HG03575 (cell line): Measurements from ENCODE around the gene HERC6.
"Not testable (repeated sequence)": the region's sequence is repeated elsewhere in the genome, so short reads cannot be mapped to it uniquely, and the experiment has no call there.

ENCODE experiments used
- ATAC-seq: cut with Tn5 transposase; IDR thresholded peaks from one replicate; pipeline ENCODE4 v1.9.1; 2021; ENCODE audit not compliant: unreplicated experiment, insufficient number of reproducible peaks, low FRiP score; ENCODE audit errors: extremely low read depth

Gene HERC6

GRCh38 chr4:88381123-88381522, 2.5 kb downstream of the HERC6 start:
- no peak for ATAC-seq

DNA sequence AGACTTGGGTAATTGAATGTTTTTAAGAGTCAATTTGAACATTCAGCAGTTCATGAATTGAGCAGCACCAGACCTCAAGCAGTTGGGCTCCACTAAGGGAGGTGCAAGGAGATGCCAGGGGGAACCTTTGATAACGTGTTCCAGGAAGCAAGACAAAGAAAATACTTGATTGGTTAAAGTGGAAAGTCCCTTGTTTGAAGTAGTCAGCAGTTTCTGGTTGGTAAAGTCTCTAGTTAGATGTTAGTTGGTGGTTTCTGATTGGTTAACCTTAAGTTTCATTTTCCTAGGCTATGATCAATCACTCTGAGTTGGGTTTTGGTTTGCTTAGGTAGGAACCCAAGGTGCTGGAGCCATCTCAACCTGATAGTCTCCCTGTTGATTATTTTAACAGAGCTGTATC, 4.0 kb downstream of the HERC6 start:
- no peak for ATAC-seq

- ATAC-seq, result no peak
Observed at GRCh38 chr4:88390128-88390527, 11.5 kb downstream of the HERC6 start.

DNA sequence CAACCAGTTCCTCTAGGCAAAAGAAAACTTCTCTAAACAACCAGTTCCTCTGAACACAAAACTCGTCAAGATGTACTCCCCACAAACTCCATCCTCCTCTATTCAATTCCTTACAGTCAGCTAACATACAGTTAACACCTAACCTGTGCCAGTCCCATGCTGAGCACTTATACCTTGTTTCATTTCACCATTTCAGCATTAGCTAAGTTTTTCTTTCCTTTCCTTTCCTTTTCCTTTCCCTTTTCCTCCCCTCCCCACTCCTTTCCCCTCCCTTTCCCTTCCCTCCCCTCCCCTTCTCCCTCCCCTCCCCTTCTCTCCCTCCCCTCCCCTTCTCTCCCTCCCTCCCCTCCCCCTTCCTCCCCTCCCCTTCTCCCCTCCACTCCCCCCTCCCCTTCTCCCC, 13.1 kb downstream of the HERC6 start:
- ATAC-seq, result no peak

GRCh38 chr4:88396681-88397080, 18.0 kb downstream of the HERC6 start:
- no peak for ATAC-seq

DNA sequence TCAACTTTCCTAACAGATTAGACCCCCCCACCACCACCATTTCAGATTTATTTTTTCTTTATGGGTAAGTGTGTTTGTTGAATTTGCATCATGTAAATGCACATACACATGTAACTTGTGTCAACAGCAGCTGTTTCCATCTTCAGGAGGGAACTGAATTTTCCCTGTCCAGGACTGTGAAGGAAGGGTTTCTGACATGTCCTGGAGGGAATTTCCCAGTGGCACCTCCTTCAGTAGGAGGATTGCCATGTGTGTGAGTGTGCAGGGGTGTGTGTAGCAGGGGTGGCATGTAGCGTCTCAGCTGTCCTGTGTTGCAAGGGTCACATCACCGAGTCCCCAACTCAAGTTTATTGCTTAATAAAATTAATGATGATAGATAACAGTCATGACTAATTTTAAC, 19.7 kb downstream of the HERC6 start:
- no peak for ATAC-seq

- no peak for ATAC-seq
Observed at GRCh38 chr4:88409206-88409605, 30.6 kb downstream of the HERC6 start.

DNA sequence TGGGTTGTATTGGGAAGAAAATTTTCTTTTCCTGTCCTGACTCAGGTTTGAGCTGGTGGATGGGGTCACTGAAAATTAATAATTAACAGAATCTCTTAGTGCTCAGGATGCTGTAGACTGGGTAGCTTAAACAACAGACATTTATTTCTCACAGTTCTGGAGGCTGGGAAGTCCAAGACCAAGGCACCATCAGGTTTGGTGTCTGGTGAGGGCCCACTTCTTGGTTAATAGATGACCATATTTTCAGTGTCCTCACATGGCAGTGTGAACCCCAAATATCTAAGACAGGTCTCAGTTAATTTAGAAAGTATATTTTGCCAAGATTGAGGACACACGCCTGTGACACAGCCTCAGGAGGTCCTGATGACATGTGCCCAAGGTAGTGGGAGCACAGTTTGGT, 31.1 kb downstream of the HERC6 start:
- no peak for ATAC-seq

- ATAC-seq, result no peak
Observed at GRCh38 chr4:88411491-88412096, 32.9 kb downstream of the HERC6 start.

DNA sequence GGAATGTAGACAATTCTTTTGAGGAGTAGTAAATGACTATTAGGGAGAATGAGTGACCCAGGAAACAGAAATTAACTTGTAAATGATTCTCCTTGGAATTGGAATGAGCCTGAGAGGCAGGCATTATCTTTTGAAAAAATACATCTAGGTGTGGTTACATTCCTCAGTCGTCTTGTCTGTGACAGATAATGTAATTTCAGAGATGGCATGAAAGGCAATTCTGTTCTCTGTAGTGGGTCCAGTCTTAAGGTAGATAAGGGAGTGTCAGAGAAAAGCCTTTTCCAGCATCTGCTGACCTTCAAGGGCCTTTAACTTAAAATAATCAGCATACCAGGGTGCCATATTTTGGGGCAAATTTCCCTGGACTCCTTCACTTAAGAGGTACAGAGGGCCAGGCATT, 35.1 kb downstream of the HERC6 start:
- no peak for ATAC-seq

DNA sequence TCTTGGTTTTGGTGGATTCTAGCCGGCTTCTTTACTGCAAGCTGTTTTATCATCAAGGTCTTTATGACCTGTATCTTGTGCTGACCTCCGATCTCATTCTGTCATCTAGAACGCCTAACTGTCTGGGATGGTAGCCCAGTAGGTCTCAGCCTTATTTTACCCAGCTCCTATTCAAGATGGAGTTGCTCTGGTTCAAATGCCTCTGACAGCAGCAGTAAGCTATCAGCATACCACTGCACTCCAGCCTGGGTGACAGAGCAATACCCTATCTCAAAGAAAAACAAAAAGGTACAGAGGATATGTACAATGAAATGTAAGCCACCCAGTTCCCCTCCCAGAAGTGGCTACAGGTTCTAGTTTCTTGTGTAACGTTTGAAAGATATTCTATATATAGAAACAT, 36.1 kb downstream of the HERC6 start:
- no peak for ATAC-seq

DNA sequence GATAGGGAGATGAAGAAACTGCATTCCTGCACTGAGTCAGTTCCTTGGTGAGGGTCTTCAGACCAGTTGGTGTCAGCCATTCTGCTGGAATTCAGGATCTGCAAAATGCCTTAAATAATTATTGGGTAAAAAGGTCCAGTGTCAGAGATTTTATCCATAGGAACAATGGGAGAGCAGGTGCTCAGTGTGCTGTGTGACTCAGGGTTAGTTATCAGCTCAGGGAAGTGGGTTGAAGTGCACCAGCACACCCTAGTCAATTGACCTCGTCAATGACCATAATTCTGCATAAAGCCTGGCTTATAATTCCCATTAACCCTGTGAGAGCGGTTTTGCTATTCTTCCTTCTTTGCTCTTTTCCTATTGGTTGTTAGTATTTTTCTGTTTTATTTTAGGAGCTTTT, 37.3 kb downstream of the HERC6 start:
- ATAC-seq, result no peak

DNA sequence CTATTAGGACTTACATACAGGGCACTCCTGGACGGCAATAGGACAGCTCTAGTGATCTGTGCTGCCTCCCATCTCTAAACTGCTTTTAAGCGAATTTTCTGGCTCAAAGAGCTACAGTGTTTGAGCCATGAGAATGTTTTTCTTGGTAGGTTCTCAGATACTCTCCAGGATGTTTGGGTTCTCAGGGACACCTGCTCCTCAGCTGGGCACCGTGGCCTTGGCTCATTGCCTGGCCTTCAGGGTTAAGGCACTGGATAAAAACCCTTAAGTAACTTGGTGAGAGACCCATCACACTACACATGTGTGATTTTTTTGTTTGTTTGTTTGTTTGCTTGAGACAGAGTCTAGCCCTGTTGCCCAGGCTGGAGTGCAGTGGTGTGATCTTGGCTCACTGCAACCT, 39.8 kb downstream of the HERC6 start:
- ATAC-seq, result no peak

DNA sequence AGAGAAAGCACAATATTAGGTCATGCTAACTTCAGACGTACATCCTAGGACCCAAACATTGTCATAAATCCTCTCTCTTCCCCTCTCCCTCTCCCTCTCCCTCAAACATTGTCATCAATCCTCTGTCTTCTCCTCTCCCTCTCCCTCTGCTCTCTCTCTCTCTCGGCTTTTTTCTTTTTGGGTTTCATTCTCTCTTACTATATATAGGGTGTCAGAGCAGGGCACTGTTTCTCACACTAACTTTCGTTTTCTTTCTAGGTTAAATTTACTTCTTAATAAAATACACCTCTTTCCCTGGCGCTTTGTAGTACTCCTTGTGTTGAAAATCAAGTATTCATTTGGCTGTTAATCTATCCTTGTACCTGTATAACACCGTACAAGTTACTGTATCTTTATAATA, 41.2 kb downstream of the HERC6 start:
- ATAC-seq, result peak; percentile 84

- no peak for ATAC-seq
Observed at GRCh38 chr4:88420844-88421243, 42.2 kb downstream of the HERC6 start.

DNA sequence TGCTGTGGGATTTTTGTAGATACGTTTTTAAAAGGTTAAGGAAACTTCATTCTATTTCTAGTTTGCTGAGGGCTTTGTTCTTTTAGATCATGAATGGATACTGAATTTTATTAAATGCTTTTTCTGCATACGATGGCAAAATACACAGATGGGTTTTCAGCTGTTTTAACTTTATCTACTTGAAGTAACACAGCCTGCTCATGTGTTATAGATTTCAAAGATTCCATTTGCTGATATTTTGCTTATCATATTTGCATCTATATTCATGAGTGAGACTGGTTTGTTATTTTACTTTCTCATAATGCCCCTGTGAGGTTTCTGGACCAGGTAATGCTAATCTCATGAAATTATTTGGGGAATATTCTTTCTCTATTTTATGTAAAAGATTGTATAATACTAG, 43.8 kb downstream of the HERC6 start:
- ATAC-seq, result no peak

- no peak for ATAC-seq
Observed at GRCh38 chr4:88429401-88429800, 50.7 kb downstream of the HERC6 start.

- ATAC-seq, result no peak
Observed at GRCh38 chr4:88435987-88436693, 57.5 kb downstream of the HERC6 start.

DNA sequence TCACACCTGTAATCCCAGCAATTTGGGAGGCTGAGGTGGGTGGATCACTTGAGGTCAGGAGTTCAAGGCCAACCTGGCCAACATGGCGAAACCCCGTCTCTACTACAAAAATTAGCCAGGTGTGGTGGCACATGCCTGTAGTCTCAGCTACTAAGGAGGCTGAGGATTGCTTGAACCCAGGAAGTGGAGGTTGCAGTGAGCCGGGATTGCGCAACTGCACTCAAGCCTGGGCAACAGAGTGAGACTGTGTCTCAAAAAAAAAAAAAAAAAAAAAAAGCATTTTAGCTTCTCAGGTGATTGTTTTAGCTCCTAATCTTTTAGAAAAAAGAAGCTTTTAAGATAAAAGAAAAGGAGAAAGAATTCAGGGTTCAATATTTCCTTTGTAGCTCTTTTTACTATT, 59.2 kb downstream of the HERC6 start:
- ATAC-seq, result not testable (repeated sequence)

DNA sequence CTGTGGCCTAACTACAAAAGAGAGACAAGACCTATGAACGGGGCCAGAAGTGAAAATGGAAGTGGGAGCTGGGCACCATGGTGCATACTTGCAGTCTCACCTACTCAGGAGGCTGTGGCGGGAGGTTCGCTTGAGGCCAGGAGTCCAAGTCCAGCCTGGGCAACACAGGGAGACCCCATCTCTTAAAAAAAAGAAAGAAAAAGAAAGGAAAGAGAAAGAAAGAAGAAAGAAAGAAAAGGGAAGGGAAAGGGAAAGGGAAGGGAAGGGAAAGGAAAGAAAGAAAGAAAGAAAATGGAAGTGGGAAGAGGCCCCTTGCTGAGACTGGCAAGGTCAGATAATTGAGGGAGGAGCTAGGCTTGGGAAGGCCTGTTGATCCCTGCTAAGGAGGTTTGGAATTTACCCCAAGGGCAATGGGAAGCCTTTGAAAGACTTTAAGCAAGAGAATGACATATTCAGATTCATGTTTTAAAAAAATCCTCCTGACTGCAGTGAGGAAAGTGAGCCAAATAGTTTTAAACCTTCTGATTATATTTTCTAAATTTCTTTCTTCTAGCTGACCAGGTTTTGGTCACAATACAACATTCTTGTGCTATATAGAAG, 60.6 kb downstream of the HERC6 start:
- ATAC-seq, result no peak

GRCh38 chr4:88440146-88440545, 61.5 kb downstream of the HERC6 start:
- ATAC-seq, result no peak
